ENCODE results near the gene ALKAL2. TPM values are rescaled to one million over a fixed set of nuclear protein-coding genes. Genes with fewer than 3 reads are reported as not detected.
A peak's percentile ranks its signal among the peaks of the same experiment; 100 is the strongest.

The ALKAL2 gene
- total RNA-seq, 1 donor from 2014 or later, result 1.5 TPM

GRCh38 chr2:296354-296753 is 8.5 kb upstream of the ALKAL2 start:
- no peak overlapping the region for H3K27ac ChIP-seq (ENCODE audit: low read depth, low read length)
- H4K20me1 ChIP-seq (ENCODE audit: insufficient read depth, low read length), result no peaks in the 10 kb centered on the region
- DNase-seq (ENCODE audit: low read depth), result no peak
- peaks cover 2% of the 10 kb centered on the region for H3K36me3 Mint-ChIP-seq (ENCODE audit: low read depth, unreplicated experiment)
- H3K27ac Mint-ChIP-seq (ENCODE audit: unreplicated experiment), result no peak overlapping the region
- H3K4me1 Mint-ChIP-seq (ENCODE audit: low read depth, unreplicated experiment), result no peaks in the 10 kb centered on the region
- no peak for TF ChIP-seq EZH2 (IDR thresholded peaks at IDR 0.05; ENCODE audit: insufficient read depth, low read length)
- TF ChIP-seq, protein P1, sequence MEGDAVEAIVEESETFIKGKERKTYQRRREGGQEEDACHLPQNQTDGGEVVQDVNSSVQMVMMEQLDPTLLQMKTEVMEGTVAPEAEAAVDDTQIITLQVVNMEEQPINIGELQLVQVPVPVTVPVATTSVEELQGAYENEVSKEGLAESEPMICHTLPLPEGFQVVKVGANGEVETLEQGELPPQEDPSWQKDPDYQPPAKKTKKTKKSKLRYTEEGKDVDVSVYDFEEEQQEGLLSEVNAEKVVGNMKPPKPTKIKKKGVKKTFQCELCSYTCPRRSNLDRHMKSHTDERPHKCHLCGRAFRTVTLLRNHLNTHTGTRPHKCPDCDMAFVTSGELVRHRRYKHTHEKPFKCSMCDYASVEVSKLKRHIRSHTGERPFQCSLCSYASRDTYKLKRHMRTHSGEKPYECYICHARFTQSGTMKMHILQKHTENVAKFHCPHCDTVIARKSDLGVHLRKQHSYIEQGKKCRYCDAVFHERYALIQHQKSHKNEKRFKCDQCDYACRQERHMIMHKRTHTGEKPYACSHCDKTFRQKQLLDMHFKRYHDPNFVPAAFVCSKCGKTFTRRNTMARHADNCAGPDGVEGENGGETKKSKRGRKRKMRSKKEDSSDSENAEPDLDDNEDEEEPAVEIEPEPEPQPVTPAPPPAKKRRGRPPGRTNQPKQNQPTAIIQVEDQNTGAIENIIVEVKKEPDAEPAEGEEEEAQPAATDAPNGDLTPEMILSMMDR (IDR thresholded peaks at IDR 0.05; ENCODE audit: insufficient read depth, low read depth, low read length), result no peak
- H3K4me2 ChIP-seq (ENCODE audit: low read length), result no peak overlapping the region
- H3K27me3 ChIP-seq (ENCODE audit: insufficient read depth, low read length), result peaks cover 2% of the 10 kb centered on the region
- no peak overlapping the region for H3K4me3 ChIP-seq (ENCODE audit: insufficient read depth, low read depth, low read length)
- H3K9me3 Mint-ChIP-seq (ENCODE audit: unreplicated experiment), result peaks cover 8% of the 10 kb centered on the region
- no peaks in the 10 kb centered on the region for H3K9me3 ChIP-seq (ENCODE audit: insufficient read depth, low read depth, low read length)
- H3K9ac ChIP-seq (ENCODE audit: low read length), result no peak overlapping the region
- no peaks in the 10 kb centered on the region for H3K4me1 ChIP-seq (ENCODE audit: insufficient read depth, low read length)
- no peak overlapping the region for H3K4me3 Mint-ChIP-seq (ENCODE audit: unreplicated experiment)
- no peaks in the 10 kb centered on the region for H3K79me2 ChIP-seq (ENCODE audit: insufficient read depth, low read length)
- no peak for FAIRE-seq
- H3K27me3 Mint-ChIP-seq (ENCODE audit: low read depth, unreplicated experiment), result peaks cover 43% of the 10 kb centered on the region
- no peaks in the 10 kb centered on the region for H3K36me3 ChIP-seq (ENCODE audit: insufficient read depth, low read length)
- H2AFZ ChIP-seq (ENCODE audit: low read depth, low read length), result no peak overlapping the region

- Histone ChIP-seq H3K4me1 (ENCODE audit: insufficient read depth, low read length) (no peaks in the 10 kb centered on the region), H2AFZ (ENCODE audit: low read depth, low read length) (no peak overlapping the region), H3K36me3 (ENCODE audit: insufficient read depth, low read length) (no peaks in the 10 kb centered on the region), H3K9ac (ENCODE audit: low read length) (no peak overlapping the region), H3K4me3 (ENCODE audit: insufficient read depth, low read depth, low read length) (no peak overlapping the region), H3K4me2 (ENCODE audit: low read length) (no peak overlapping the region), H3K27ac (ENCODE audit: low read depth, low read length) (no peak overlapping the region), H4K20me1 (ENCODE audit: insufficient read depth, low read length) (no peaks in the 10 kb centered on the region), H3K9me3 (ENCODE audit: insufficient read depth, low read depth, low read length) (no peaks in the 10 kb centered on the region), H3K79me2 (ENCODE audit: insufficient read depth, low read length) (no peaks in the 10 kb centered on the region), H3K27me3 (ENCODE audit: insufficient read depth, low read length) (peaks cover 4% of the 10 kb centered on the region)
- DNase-seq (ENCODE audit: low read depth) (no peak), FAIRE-seq (no peak)
- Mint-ChIP-seq H3K36me3 (ENCODE audit: low read depth, unreplicated experiment) (peaks cover 2% of the 10 kb centered on the region), H3K4me1 (ENCODE audit: low read depth, unreplicated experiment) (no peaks in the 10 kb centered on the region), H3K4me3 (ENCODE audit: unreplicated experiment) (no peak overlapping the region), H3K9me3 (ENCODE audit: unreplicated experiment) (peaks cover 8% of the 10 kb centered on the region), H3K27me3 (ENCODE audit: low read depth, unreplicated experiment) (peaks cover 50% of the 10 kb centered on the region), H3K27ac (ENCODE audit: unreplicated experiment) (no peak overlapping the region)
- no peak for TF ChIP-seq EZH2 (IDR thresholded peaks at IDR 0.05; ENCODE audit: insufficient read depth, low read length)
- TF ChIP-seq, protein P1 (IDR thresholded peaks at IDR 0.05; ENCODE audit: insufficient read depth, low read depth, low read length), result no peak
These were observed 7.2 kb upstream of the ALKAL2 start for GRCh38 chr2:295090-295489.

DNA sequence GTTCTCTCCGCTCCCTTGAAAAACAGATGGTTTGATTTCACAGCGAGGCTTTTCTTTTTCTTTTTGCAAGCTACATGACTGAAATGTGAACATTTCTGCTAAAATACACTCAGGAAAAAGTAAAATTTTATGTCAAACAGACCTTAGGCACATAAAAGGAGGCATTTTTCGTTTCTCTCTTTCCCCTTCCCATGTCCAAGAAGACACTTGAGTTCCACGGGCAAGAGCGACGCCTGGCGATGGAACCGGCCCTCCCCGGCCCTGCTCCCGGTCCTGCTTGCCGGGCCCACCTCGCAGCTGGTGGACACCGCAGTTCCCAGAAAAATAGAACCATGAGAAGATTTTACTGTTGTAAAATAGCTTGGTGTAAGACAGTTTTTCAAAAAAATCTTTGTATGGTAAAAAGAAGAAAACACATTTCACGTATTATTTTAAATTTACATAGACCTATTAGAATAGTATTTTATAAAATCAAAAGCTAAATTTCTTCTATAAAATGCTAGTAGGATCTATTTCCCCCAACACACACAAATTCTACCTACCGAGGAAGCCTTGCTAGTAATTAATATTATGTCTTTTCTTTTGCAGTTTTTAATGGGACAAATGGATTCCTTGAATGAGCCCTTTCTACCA is 2.3 kb upstream of the ALKAL2 start:
- H3K27ac Mint-ChIP-seq (ENCODE audit: unreplicated experiment), result no peak overlapping the region
- peak overlapping the region; percentile 98 for H3K4me2 ChIP-seq (ENCODE audit: low read length)
- FAIRE-seq (no peak), DNase-seq (ENCODE audit: low read depth) (peak; percentile 65)
- peaks cover 12% of the 10 kb centered on the region for H3K4me1 Mint-ChIP-seq (ENCODE audit: low read depth, unreplicated experiment)
- H3K79me2 ChIP-seq (ENCODE audit: insufficient read depth, low read length), result no peaks in the 10 kb centered on the region
- no peaks in the 10 kb centered on the region for H3K36me3 ChIP-seq (ENCODE audit: insufficient read depth, low read length)
- peak overlapping the region; percentile 63 for H3K4me3 ChIP-seq (ENCODE audit: insufficient read depth, low read depth, low read length)
- no peak overlapping the region for H3K27ac ChIP-seq (ENCODE audit: low read depth, low read length)
- H3K9me3 ChIP-seq (ENCODE audit: insufficient read depth, low read depth, low read length), result no peaks in the 10 kb centered on the region
- H3K4me3 Mint-ChIP-seq (ENCODE audit: unreplicated experiment), result peak overlapping the region; percentile 82
- H4K20me1 ChIP-seq (ENCODE audit: insufficient read depth, low read length), result peaks cover 8% of the 10 kb centered on the region
- peak overlapping the region; percentile 48 for H3K9ac ChIP-seq (ENCODE audit: low read length)
- H2AFZ ChIP-seq (ENCODE audit: low read depth, low read length), result peak overlapping the region; percentile 85
- H3K4me1 ChIP-seq (ENCODE audit: insufficient read depth, low read length), result peaks cover 13% of the 10 kb centered on the region
- H3K36me3 Mint-ChIP-seq (ENCODE audit: low read depth, unreplicated experiment), result peaks cover 2% of the 10 kb centered on the region
- no peak for TF ChIP-seq EZH2 (IDR thresholded peaks at IDR 0.05; ENCODE audit: insufficient read depth, low read length)
- TF ChIP-seq, protein P1 (IDR thresholded peaks at IDR 0.05; ENCODE audit: insufficient read depth, low read depth, low read length), result peak; percentile 73
- H3K27me3 ChIP-seq (ENCODE audit: insufficient read depth, low read length), result peaks cover 10% of the 10 kb centered on the region
- peaks cover 8% of the 10 kb centered on the region for H3K9me3 Mint-ChIP-seq (ENCODE audit: unreplicated experiment)
- peaks cover 27% of the 10 kb centered on the region for H3K27me3 Mint-ChIP-seq (ENCODE audit: low read depth, unreplicated experiment)

Measured in astrocyte (in vitro differentiated cells and primary cell).